HEK293 (cell line): ENCODE measurements around the gene CFAP73.

Source experiments
- ZFP37 ChIP-seq: fragments of 450-650 bp; formaldehyde crosslinking; IDR thresholded peaks from 2 replicates; pipeline ENCODE4 v1.5.1; 2016; ENCODE audit warnings: missing biosample characterization, missing genetic modification characterization
- ZNF280C ChIP-seq: fragments of 450-650 bp; formaldehyde crosslinking; IDR thresholded peaks from 2 replicates; pipeline ENCODE4 v1.5.1; 2016; ENCODE audit warnings: missing biosample characterization, missing genetic modification characterization
- ZNF48 ChIP-seq: fragments of 450-650 bp; formaldehyde crosslinking; IDR thresholded peaks from 2 replicates; pipeline ENCODE4 v1.5.1; 2016; ENCODE audit warnings: missing biosample characterization, missing genetic modification characterization
- TF ChIP-seq, protein P1 (sequence below): sonication (generic); formaldehyde crosslinking; IDR thresholded peaks from 2 replicates; pipeline ENCODE4 v1.8.1; 2022; ENCODE audit warnings: mild to moderate bottlenecking, moderate library complexity, missing genetic modification reagents

GRCh38 chr12:113134521-113134951, 15.0 kb upstream of the CFAP73 start:
- no peak for TF ChIP-seq ZNF48 (tag by site-specific recombination)
- TF ChIP-seq ZNF280C (tag by site-specific recombination), result no peak
- TF ChIP-seq, protein P1, sequence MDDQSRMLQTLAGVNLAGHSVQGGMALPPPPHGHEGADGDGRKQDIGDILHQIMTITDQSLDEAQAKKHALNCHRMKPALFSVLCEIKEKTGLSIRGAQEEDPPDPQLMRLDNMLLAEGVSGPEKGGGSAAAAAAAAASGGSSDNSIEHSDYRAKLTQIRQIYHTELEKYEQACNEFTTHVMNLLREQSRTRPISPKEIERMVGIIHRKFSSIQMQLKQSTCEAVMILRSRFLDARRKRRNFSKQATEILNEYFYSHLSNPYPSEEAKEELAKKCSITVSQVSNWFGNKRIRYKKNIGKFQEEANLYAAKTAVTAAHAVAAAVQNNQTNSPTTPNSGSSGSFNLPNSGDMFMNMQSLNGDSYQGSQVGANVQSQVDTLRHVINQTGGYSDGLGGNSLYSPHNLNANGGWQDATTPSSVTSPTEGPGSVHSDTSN (CRISPR knock-in tag), result no peak
- no peak for TF ChIP-seq ZFP37 (tag by site-specific recombination)
